Measurements from ENCODE around the gene ADORA3.

- no peak for TF ChIP-seq POLR2A (IDR thresholded peaks at IDR 0.05; ENCODE audit: low read depth, low read length)
- TF ChIP-seq POLR2AphosphoS5 (IDR thresholded peaks at IDR 0.05; ENCODE audit: low read depth, low read length), result no peak
Measured at GRCh38 chr1:111496398-111496797, 7.0 kb downstream of the ADORA3 start.

All from GM12891 (cell line).